Neural cell (in vitro differentiated cells): ENCODE measurements around the gene CHD2. TPM values are rescaled to one million over a fixed set of nuclear protein-coding genes. Genes with fewer than 3 reads are reported as not detected.

ENCODE experiments used
- H2AFZ ChIP-seq: fragments of 200-600, 300-800 bp; sonication (generic), shearing (Covaris generic); 2 replicates; pipeline ENCODE4 v1.6.0; 2014; ENCODE audit warnings: low read depth, mild to moderate bottlenecking, antibody characterized with exemption, low read length, moderate library complexity
- H3F3A ChIP-seq: fragments of 200-600 bp; shearing (Covaris generic); 2 replicates; pipeline ENCODE4 v1.6.1; 2016; ENCODE audit warnings: mild to moderate bottlenecking, moderate library complexity, mixed read lengths, antibody characterized with exemption, low read length; ENCODE audit not compliant: insufficient read depth, poor library complexity, severe bottlenecking
- H3K27ac ChIP-seq: fragments of 200-600, 300-800 bp; sonication (generic), shearing (Covaris generic); 2 replicates; pipeline ENCODE4 v1.5.1; 2014; ENCODE audit warnings: mild to moderate bottlenecking, low read length, moderate library complexity
- H3K27me3 ChIP-seq: fragments of 300-800, 200-600 bp; sonication (generic), shearing (Covaris generic); 2 replicates; pipeline ENCODE4 v1.6.0; 2014; ENCODE audit warnings: mild to moderate bottlenecking, low read depth, low read length, moderate library complexity; ENCODE audit not compliant: insufficient read depth
- H3K36me3 ChIP-seq: fragments of 300-800, 200-600 bp; sonication (generic), shearing (Covaris generic); 2 replicates; pipeline ENCODE4 v1.5.1; 2014; ENCODE audit warnings: mild to moderate bottlenecking, antibody characterized with exemption, low read length, moderate library complexity; ENCODE audit not compliant: insufficient read depth
- H3K4me2 ChIP-seq: fragments of 300-800, 200-600 bp; sonication (generic), shearing (Covaris generic); 2 replicates; pipeline ENCODE4 v1.6.0; 2014; ENCODE audit warnings: mild to moderate bottlenecking, low read length
- H3K4me3 ChIP-seq: fragments of 300-800, 200-600 bp; sonication (generic), shearing (Covaris generic); 2 replicates; pipeline ENCODE4 v1.5.1; 2014; ENCODE audit warnings: mild to moderate bottlenecking, low read length, moderate library complexity
- H3K79me2 ChIP-seq: fragments of 200-600 bp; shearing (Covaris generic); replicated peaks from 2 replicates; pipeline ENCODE4 v1.6.0; 2014; ENCODE audit warnings: mild to moderate bottlenecking, low read length, moderate library complexity; ENCODE audit not compliant: insufficient read depth
- H3K9ac ChIP-seq: fragments of 300-800, 200-600 bp; sonication (generic), shearing (Covaris generic); 2 replicates; pipeline ENCODE4 v1.6.1; 2016; ENCODE audit warnings: mild to moderate bottlenecking, low read length, mixed read lengths
- H3K9me2 ChIP-seq: fragments of 200-600 bp; shearing (Covaris generic); 2 replicates; pipeline ENCODE4 v1.6.1; 2016; ENCODE audit warnings: mild to moderate bottlenecking, low read length, mixed read lengths; ENCODE audit not compliant: insufficient read depth
- H3K9me3 ChIP-seq: fragments of 200-600, 300-800 bp; sonication (generic), shearing (Covaris generic); 2 replicates; pipeline ENCODE4 v1.6.1; 2016; ENCODE audit warnings: mild to moderate bottlenecking, mixed run types, low read length, moderate library complexity, mixed read lengths
- H4K20me1 ChIP-seq: fragments of 200-600 bp; shearing (Covaris generic); 2 replicates; pipeline ENCODE4 v1.6.1; 2016; ENCODE audit warnings: mild to moderate bottlenecking, mixed run types; ENCODE audit not compliant: insufficient read depth
- CTCF ChIP-seq: fragments of 450-650 bp; IDR thresholded peaks from 2 replicates; pipeline ENCODE4 v1.5.1; 2014; ENCODE audit warnings: antibody characterized with exemption, mild to moderate bottlenecking, moderate library complexity; ENCODE audit not compliant: poor library complexity, severe bottlenecking
- EP300 ChIP-seq: fragments of 450-650 bp; conservative IDR thresholded peaks from 2 replicates; pipeline ENCODE4 v1.6.1; 2014; ENCODE audit warnings: antibody characterized with exemption, mild to moderate bottlenecking, moderate library complexity; ENCODE audit not compliant: poor library complexity, severe bottlenecking
- MXI1 ChIP-seq: fragments of 450-650 bp; conservative IDR thresholded peaks from 2 replicates; pipeline ENCODE4 v1.6.1; 2014; ENCODE audit warnings: antibody characterized with exemption, mild to moderate bottlenecking; ENCODE audit not compliant: poor library complexity, severe bottlenecking
- POLR2AphosphoS5 ChIP-seq: IDR thresholded peaks from 2 replicates; pipeline ENCODE4 v1.6.1; 2012
- RAD21 ChIP-seq: fragments of 450-650 bp; conservative IDR thresholded peaks from 2 replicates; pipeline ENCODE4 v1.6.1; 2014; ENCODE audit warnings: antibody characterized with exemption, mild to moderate bottlenecking, moderate library complexity
- REST ChIP-seq: IDR thresholded peaks from 2 replicates; pipeline ENCODE4 v1.6.1; 2012; ENCODE audit warnings: borderline replicate concordance
- SMC3 ChIP-seq: fragments of 450-650 bp; conservative IDR thresholded peaks from 2 replicates; pipeline ENCODE4 v1.6.1; 2014; ENCODE audit warnings: antibody characterized with exemption, mild to moderate bottlenecking, moderate library complexity; ENCODE audit not compliant: poor library complexity
- TAF1 ChIP-seq: IDR thresholded peaks from 2 replicates; pipeline ENCODE4 v1.6.1; 2012; ENCODE audit warnings: low read depth
- polyA plus RNA-seq: library from polyadenylated mRNA; depleted of rRNA; stranded (reverse); fragments of >200 nt; gene quantifications from 2 replicates; pipeline ENCODE4 v1.2.3, GENCODE V29; 2014

Gene CHD2
- polyA plus RNA-seq, 1 donor from 2014 or later, result 113 TPM

- no peak overlapping the region for H2AFZ ChIP-seq
- H3K27me3 ChIP-seq, result no peaks in the 10 kb centered on the region
- H4K20me1 ChIP-seq, result peaks cover 2% of the 10 kb centered on the region
- H3K79me2 ChIP-seq, result peaks cover 67% of the 10 kb centered on the region
- H3K9me3 ChIP-seq, result no peaks in the 10 kb centered on the region
- peak overlapping the region; percentile 96 for H3K27ac ChIP-seq
- H3K36me3 ChIP-seq, result peaks cover 7% of the 10 kb centered on the region
- peak overlapping the region; percentile 71 for H3K4me3 ChIP-seq
- peak overlapping the region; percentile 97 for H3K9ac ChIP-seq
- no peak overlapping the region for H3K4me2 ChIP-seq
- no peaks in the 10 kb centered on the region for H3F3A ChIP-seq
- no peaks in the 10 kb centered on the region for H3K9me2 ChIP-seq
- TF ChIP-seq MXI1 (no peak), REST (peak; percentile 61), SMC3 (no peak), CTCF (no peak), TAF1 (peak; percentile 55), EP300 (no peak), RAD21 (peak; percentile 21), POLR2AphosphoS5 (no peak)
These were observed 16.8 kb upstream of the CHD2 start for GRCh38 chr15:92883163-92883875.

GRCh38 chr15:92883876-92884435 is 16.2 kb upstream of the CHD2 start:
- Histone ChIP-seq H3K9me3 (no peaks in the 10 kb centered on the region), H3K9me2 (no peaks in the 10 kb centered on the region), H3K27me3 (no peaks in the 10 kb centered on the region), H3K4me3 (peak overlapping the region; percentile 71), H3F3A (no peaks in the 10 kb centered on the region), H4K20me1 (peaks cover 2% of the 10 kb centered on the region), H3K9ac (peak overlapping the region; percentile 97), H3K79me2 (peaks cover 73% of the 10 kb centered on the region), H3K27ac (peak overlapping the region; percentile 96), H3K36me3 (peaks cover 7% of the 10 kb centered on the region), H2AFZ (no peak overlapping the region), H3K4me2 (no peak overlapping the region)
- no peak for TF ChIP-seq MXI1
- peak; percentile 72 for TF ChIP-seq REST
